VCaP (cell line): ENCODE data around the gene DHRSX.
"Not testable (repeated sequence)": the region's sequence is repeated elsewhere in the genome, so short reads cannot be mapped to it uniquely, and the experiment has no call there.

Source experiments
- H3K27ac ChIP-seq: fragments of 450-650 bp; 2 replicates; pipeline ENCODE4 v1.5.1; 2017
- CTCF ChIP-seq: fragments of 450-650 bp; conservative IDR thresholded peaks from 2 replicates; pipeline ENCODE4 v1.5.1; 2017; ENCODE audit warnings: mild to moderate bottlenecking, moderate library complexity

Gene DHRSX

GRCh38 chrX:2474280-2474962 is 26.4 kb downstream of the DHRSX start:
- H3K27ac ChIP-seq: no peak overlapping the region
- TF ChIP-seq CTCF: no peak

- not testable (repeated sequence) for H3K27ac ChIP-seq
Measured at GRCh38 chrX:2473064-2473463, 27.7 kb downstream of the DHRSX start.

GRCh38 chrX:2471641-2472040 is 29.1 kb downstream of the DHRSX start:
- no peak for TF ChIP-seq CTCF
- H3K27ac ChIP-seq: no peak overlapping the region

- not testable (repeated sequence) for H3K27ac ChIP-seq
Measured at GRCh38 chrX:2471126-2471525, 29.6 kb downstream of the DHRSX start.

GRCh38 chrX:2469852-2470251 is 30.9 kb downstream of the DHRSX start:
- not testable (repeated sequence) for H3K27ac ChIP-seq

GRCh38 chrX:2469196-2469685 is 31.5 kb downstream of the DHRSX start:
- no peak for TF ChIP-seq CTCF
- H3K27ac ChIP-seq: no peak overlapping the region

- TF ChIP-seq CTCF: no peak
Measured at GRCh38 chrX:2468261-2469195, 32.2 kb downstream of the DHRSX start.

GRCh38 chrX:2466876-2467656 is 33.7 kb downstream of the DHRSX start:
- TF ChIP-seq CTCF: no peak
- no peak overlapping the region for H3K27ac ChIP-seq

More at GRCh38 chrX:2468261-2469195, 32.2 kb downstream of the DHRSX start:
- H3K27ac ChIP-seq: no peak overlapping the region
